ENCODE data around the gene CERK. TPM values are rescaled to one million over a fixed set of nuclear protein-coding genes. Genes with fewer than 3 reads are reported as not detected.

The CERK gene
- total and polyA plus RNA-seq, 7 donors: 23.9 to 45.5 (median 28.2) TPM

GRCh38 chr22:46775850-46776826 lies 38.1 kb upstream of the CERK start:
- H3K4me3 ChIP-seq: no peak overlapping the region
- no peaks in the 10 kb centered on the region for H3K9me3 ChIP-seq
- no peaks in the 10 kb centered on the region for H3K27me3 ChIP-seq
- TF ChIP-seq CTCF (IDR thresholded peaks at IDR 0.05) (no peak), POLR2A (IDR thresholded peaks at IDR 0.05) (no peak), EP300 (IDR thresholded peaks at IDR 0.05) (no peak), POLR2AphosphoS5 (IDR thresholded peaks at IDR 0.05) (no peak)
- no peak for DNase-seq
- peaks cover 0 to 42% (median 29%) of the 10 kb centered on the region in 4 donors for H3K4me1 ChIP-seq
- 55 to 70% methylated on average over 22 of the region's 22 CpGs for WGBS, 2 donors
- intact Hi-C loops (cut with DNase I): no loop called here
- H3K27ac ChIP-seq: no peak overlapping the region
- no peaks in the 10 kb centered on the region for H3K36me3 ChIP-seq

GRCh38 chr22:46774980-46775849 lies 37.2 kb upstream of the CERK start:
- no peak for DNase-seq
- intact Hi-C loops (cut with DNase I): no loop called here
- Histone ChIP-seq H3K9me3 (no peaks in the 10 kb centered on the region), H3K27me3 (no peaks in the 10 kb centered on the region), H3K36me3 (no peaks in the 10 kb centered on the region), H3K4me1 (peaks cover 0 to 41% (median 32%) of the 10 kb centered on the region in 4 donors), H3K27ac (peak overlapping the region in 3 of 4 donors; percentile 9 to 59 (median 46)), H3K4me3 (no peak overlapping the region)
- WGBS, 2 donors: 42 to 63% methylated on average over 20 of the region's 20 CpGs
- TF ChIP-seq POLR2A (IDR thresholded peaks at IDR 0.05) (no peak), POLR2AphosphoS5 (IDR thresholded peaks at IDR 0.05) (no peak)

- H3K4me1 ChIP-seq: peaks cover 0 to 46% (median 36%) of the 10 kb centered on the region in 4 donors
- H3K4me3 ChIP-seq: no peak overlapping the region
- H3K27me3 ChIP-seq: no peaks in the 10 kb centered on the region
- no peak for DNase-seq
- intact Hi-C loops (cut with DNase I): no loop called here
- 59 to 84% methylated on average over 24 of the region's 24 CpGs for WGBS, 2 donors
- H3K27ac ChIP-seq: peak overlapping the region in 3 of 4 donors; percentile 9 to 59 (median 46)
- TF ChIP-seq POLR2AphosphoS5 (IDR thresholded peaks at IDR 0.05): no peak
- no peaks in the 10 kb centered on the region for H3K36me3 ChIP-seq
- H3K9me3 ChIP-seq: no peaks in the 10 kb centered on the region
Measured at GRCh38 chr22:46774253-46774979, 36.4 kb upstream of the CERK start.

GRCh38 chr22:46773076-46773475 lies 35.0 kb upstream of the CERK start:
- H3K36me3 ChIP-seq: no peaks in the 10 kb centered on the region
- TF ChIP-seq EP300 (IDR thresholded peaks at IDR 0.05) (no peak), POLR2A (IDR thresholded peaks at IDR 0.05) (no peak), POLR2AphosphoS5 (IDR thresholded peaks at IDR 0.05) (no peak), CTCF (IDR thresholded peaks at IDR 0.05) (no peak)
- no peaks in the 10 kb centered on the region for H3K9me3 ChIP-seq
- intact Hi-C loops (cut with DNase I): no loop called here
- H3K27ac ChIP-seq: peak overlapping the region in 1 of 4 donors; percentile 59
- no peak for DNase-seq
- no peaks in the 10 kb centered on the region for H3K27me3 ChIP-seq
- peaks cover 0 to 50% (median 39%) of the 10 kb centered on the region in 4 donors for H3K4me1 ChIP-seq
- no peak overlapping the region for H3K4me3 ChIP-seq
- 66 to 87% methylated on average over 10 of the region's 10 CpGs for WGBS, 2 donors

GRCh38 chr22:46770726-46771125 lies 32.7 kb upstream of the CERK start:
- intact Hi-C loops (cut with DNase I): no loop called here
- H3K4me1 ChIP-seq: peaks cover 0 to 41% (median 28%) of the 10 kb centered on the region in 4 donors
- no peak for DNase-seq
- no peaks in the 10 kb centered on the region for H3K27me3 ChIP-seq
- TF ChIP-seq CTCF (IDR thresholded peaks at IDR 0.05) (no peak), POLR2A (IDR thresholded peaks at IDR 0.05) (no peak), EP300 (IDR thresholded peaks at IDR 0.05) (no peak), POLR2AphosphoS5 (IDR thresholded peaks at IDR 0.05) (no peak)
- no peak overlapping the region for H3K4me3 ChIP-seq
- H3K27ac ChIP-seq: peak overlapping the region; percentile 22 to 59 (median 55)
- 46 to 80% methylated on average over 9 of the region's 9 CpGs for WGBS, 2 donors
- no peaks in the 10 kb centered on the region for H3K36me3 ChIP-seq
- H3K9me3 ChIP-seq: no peaks in the 10 kb centered on the region
